K562 (cell line): Measurements from ENCODE around the gene SDHAF3.

Experiments used
- RAD21 ChIP-seq, 2 experiments: fragments of 250-450 bp in 1 of 2; fragments of 450-650 bp in 1 of 2; sonication (Bioruptor Pico) in 1 of 2; formaldehyde crosslinking in 1 of 2; IDR thresholded peaks in 1 of 2; conservative IDR thresholded peaks in 1 of 2; 2 replicates each; pipeline versions ENCODE4 v1.4.0 to v1.8.0; 2020 to 2022; ENCODE audit warnings: mild to moderate bottlenecking in 2 of 2, moderate library complexity in 1 of 2
- TF ChIP-seq, protein P1 (sequence below), 3 experiments: IDR thresholded peaks in 2 of 3; conservative IDR thresholded peaks in 1 of 3; 2 replicates each; pipeline ENCODE4 v1.5.1; 2011 to 2012; ENCODE audit warnings: low read length in 3 of 3, mild to moderate bottlenecking in 3 of 3, control low read depth in 2 of 3, improper control_type of control experiment in 1 of 3, inconsistent platforms in 1 of 3, low read depth in 1 of 3, mixed read lengths in 1 of 3, moderate library complexity in 1 of 3; ENCODE audit not compliant: insufficient read depth in 2 of 3

DNA sequence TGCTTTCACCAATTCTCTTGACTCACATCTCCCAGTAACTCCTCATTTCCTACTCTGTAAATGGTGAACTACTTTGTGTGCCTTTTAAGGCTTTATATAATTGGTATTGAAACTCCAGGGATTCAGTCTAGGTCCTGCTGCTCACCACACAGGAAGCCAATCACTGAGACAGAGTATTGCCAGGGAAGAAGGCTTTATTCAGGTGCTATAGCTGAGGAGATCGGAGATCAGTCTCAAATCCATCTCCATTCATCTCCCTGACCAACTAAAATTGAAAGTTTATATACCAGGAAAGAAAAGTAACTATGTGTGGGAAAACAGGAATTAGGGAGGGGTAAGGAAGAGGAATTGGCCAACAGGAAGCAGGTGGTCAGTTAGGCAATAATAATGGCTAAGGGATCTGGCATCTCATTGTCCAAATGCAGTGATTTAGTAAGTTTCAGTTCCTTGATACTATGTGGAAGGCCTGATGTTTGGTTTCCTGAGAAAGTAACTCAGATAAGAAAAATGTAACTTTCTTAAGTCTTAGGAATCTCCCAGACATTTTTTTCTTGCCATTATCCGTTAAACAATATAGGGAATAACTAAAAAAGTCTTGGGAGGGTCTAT, 10.2 kb upstream of the SDHAF3 start:
- no peak for TF ChIP-seq RAD21 (CRISPR knock-in tag; conservative IDR thresholded peaks at IDR 0.05 in 1 of 2, IDR thresholded peaks at IDR 0.05 in 1 of 2)
- TF ChIP-seq, protein P1, sequence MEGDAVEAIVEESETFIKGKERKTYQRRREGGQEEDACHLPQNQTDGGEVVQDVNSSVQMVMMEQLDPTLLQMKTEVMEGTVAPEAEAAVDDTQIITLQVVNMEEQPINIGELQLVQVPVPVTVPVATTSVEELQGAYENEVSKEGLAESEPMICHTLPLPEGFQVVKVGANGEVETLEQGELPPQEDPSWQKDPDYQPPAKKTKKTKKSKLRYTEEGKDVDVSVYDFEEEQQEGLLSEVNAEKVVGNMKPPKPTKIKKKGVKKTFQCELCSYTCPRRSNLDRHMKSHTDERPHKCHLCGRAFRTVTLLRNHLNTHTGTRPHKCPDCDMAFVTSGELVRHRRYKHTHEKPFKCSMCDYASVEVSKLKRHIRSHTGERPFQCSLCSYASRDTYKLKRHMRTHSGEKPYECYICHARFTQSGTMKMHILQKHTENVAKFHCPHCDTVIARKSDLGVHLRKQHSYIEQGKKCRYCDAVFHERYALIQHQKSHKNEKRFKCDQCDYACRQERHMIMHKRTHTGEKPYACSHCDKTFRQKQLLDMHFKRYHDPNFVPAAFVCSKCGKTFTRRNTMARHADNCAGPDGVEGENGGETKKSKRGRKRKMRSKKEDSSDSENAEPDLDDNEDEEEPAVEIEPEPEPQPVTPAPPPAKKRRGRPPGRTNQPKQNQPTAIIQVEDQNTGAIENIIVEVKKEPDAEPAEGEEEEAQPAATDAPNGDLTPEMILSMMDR (IDR thresholded peaks at IDR 0.05 in 2 of 3, conservative IDR thresholded peaks at IDR 0.05 in 1 of 3; ENCODE audit: insufficient read depth in 2 of 3, low read depth in 1 of 3, low read length in 3 of 3) = no peak
